GM18909 (cell line): ENCODE measurements around the gene GJD4.

Experiments used
- ATAC-seq: cut with Tn5 transposase; IDR thresholded peaks from one replicate; pipeline ENCODE4 v1.9.1; 2021; ENCODE audit warnings: mild to moderate bottlenecking; ENCODE audit not compliant: unreplicated experiment, poor library complexity

GJD4 gene

DNA sequence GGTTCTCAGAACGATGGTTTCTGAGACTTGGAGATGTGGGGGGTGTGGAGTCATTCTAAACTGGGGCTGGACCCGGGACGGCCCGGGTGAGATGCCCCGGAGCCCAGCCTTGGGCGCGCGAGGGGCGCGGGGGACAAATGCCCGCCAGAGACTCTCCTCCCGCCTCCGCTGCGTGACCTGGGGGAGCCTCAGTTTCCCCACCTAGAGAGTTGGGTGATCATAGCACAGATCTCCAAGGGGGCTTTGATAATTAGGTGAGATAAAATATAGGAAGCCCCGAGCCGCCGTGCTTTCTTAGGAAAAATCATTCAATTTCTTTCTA is 37.6 kb downstream of the GJD4 start:
- no peak for ATAC-seq

DNA sequence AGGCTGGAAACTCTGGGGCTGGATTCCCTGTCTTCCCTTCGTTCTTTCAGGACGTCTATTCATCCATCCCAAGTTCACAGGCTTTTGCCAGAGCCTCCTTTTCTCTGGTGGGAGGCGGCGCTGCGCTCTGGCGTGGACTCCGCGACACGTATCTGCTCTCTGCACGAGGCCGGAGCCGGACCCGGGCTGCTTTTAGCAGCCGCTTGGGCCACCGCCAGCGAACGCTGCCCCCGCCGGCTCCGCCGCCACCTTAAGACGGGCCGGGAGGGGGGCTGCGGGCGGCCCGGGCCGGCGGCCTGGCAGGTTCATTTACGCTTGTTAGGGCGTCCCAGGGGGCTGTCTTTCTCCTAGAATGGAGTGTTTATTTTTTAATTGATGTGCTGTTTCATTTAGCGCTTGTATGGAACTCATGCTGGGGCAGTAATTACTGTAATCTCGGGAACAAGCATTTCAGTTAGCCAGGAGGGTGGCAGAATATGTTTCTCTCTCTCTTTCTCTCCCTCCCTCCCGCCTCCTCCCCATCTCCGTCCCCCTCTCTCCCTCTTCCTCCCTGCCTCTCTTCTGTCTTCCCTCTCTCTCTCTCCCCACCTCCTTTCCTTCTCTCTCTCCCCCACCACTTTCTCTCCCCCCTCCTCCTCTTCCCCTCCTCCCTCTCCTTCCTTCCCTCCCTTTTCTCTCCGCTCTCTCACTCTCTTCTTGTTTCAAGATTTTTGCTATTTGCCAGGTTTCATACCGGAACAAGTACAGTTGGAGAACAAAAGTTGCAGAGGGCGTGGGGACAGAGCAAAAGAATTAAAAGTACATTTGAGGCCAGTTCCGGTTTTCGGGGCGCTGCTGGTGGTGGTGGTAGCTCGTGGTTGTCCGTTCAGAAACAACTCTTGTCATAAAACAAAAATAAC is 38.3 kb downstream of the GJD4 start:
- ATAC-seq: no peak

DNA sequence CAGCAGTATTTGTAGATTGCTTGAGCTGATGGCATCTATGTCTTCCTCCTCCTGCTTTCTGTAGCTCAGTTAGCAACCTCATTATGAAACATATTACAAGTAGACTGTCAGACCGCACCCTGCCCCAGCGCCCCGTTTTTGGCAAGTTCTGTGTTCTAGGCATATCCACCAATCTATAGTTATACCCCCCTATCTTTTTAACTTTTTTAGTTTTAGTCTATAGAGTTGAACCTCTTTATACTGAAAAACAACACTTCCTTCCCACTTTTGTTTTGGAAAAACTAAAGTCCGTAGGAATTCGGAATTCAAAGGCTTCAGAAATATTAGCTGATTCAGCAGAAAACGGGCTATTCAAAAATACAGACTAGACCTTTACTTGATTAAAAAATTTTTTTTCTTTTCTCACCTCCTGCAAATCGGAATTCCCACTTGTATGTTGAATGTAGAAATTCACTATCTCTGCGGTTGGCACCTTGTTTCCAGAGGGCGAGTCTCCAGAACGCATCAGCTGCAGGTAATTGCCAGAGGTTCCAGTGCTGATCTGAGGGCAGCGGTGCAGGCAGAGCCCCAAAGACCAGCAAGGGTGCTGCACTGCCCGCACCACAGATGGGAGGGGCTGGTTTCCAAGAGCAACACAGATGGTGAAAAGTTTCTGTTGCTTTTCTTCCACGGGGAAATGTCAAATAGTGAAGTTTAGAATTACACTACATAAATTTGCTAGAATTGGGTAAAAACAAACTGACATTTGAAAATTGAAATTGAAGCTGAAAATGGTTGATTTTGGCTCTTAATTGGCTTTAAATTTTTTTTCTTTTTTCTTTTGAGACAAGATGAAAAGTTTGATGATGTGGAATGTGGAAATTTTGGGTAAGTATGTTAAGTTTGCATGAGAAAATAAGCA is 39.2 kb downstream of the GJD4 start:
- no peak for ATAC-seq

DNA sequence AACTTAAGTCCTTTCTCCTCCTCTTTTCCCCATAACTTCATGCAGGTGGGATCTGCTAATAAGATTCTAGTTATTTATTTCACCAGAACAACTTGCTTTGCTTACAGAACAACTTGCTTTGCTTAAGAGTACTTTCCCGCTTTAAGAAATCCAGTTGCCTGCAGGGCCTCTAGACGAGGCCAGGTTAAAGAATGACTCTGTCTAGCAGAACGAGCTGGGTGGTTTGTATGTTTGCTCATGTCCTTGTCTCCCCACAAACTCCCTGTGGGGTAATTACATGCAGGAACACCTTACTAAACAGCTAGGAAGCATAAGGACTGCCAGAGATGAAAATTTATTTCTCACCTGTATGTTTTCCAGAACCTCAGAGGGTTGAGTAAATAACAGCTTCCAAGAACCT is 45.8 kb downstream of the GJD4 start:
- ATAC-seq: no peak

GRCh38 chr10:35652824-35653223 is 47.7 kb downstream of the GJD4 start:
- ATAC-seq: no peak

DNA sequence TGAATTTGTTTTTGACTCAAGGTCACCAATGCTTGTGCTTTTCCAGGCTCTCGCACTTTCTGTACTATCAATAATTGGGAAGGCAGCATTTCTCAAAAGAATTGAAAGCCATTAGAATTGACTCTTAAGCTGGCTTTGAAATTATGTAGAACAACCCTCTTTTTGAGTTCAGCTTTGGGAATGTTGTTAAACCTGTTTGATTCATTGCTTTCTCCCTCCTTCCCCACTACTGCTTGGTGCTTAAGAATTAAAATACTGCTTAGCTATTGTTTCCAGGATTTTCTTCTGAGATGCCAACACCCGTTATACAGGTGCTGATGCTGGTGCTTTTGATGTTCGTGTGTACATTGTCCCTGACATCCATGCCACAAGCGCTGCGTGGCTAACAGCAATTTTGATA is 52.5 kb downstream of the GJD4 start:
- ATAC-seq: no peak
